ENCODE data around the gene CFAP65. TPM values are rescaled to one million over a fixed set of nuclear protein-coding genes. Genes with fewer than 3 reads are reported as not detected.

The CFAP65 gene
- total and polyA plus RNA-seq, 2 of the 13 experiments (the other 11 are each of a cell fraction or from before 2014, with no cell fraction given), result 0.05 TPM; not detected in 1

GRCh38 chr2:218993345-218994315 is 47.7 kb downstream of the CFAP65 start, which contains the start of gene CRYBA2 (continued):
- 0 out of 2 replicates have a peak, but pooled peaks have one; percentile 57 for TF ChIP-seq MYPOP (CRISPR knock-in tag; IDR thresholded peaks at IDR 0.05)
- TF ChIP-seq SIX1 (CRISPR knock-in tag; IDR thresholded peaks at IDR 0.05; ENCODE audit: borderline replicate concordance), result no peak
- no peak for TF ChIP-seq AHR (CRISPR knock-in tag; IDR thresholded peaks at IDR 0.05)
- TF ChIP-seq NR1H2 (CRISPR knock-in tag; IDR thresholded peaks at IDR 0.05; ENCODE audit: borderline replicate concordance, low read depth), result no peak
- no peak for TF ChIP-seq HOXA3 (CRISPR knock-in tag; IDR thresholded peaks at IDR 0.05)
- 0 out of 2 replicates have a peak, but pooled peaks have one; percentile 24 for TF ChIP-seq SNAPC2 (CRISPR knock-in tag; IDR thresholded peaks at IDR 0.05)
- TF ChIP-seq SPEN (CRISPR knock-in tag; IDR thresholded peaks at IDR 0.05; ENCODE audit: low read depth), result 0 out of 2 replicates have a peak, but pooled peaks have one; percentile 18
- peak; percentile 36; the same call in 1 of the 2 replicates for TF ChIP-seq IRF9 (CRISPR knock-in tag; IDR thresholded peaks at IDR 0.05; ENCODE audit: borderline replicate concordance)
- no peak for TF ChIP-seq ZFP82 (CRISPR knock-in tag; IDR thresholded peaks at IDR 0.05; ENCODE audit: borderline replicate concordance)
- TF ChIP-seq MAZ (IDR thresholded peaks at IDR 0.05; ENCODE audit: borderline replicate concordance, low read depth, low read length), result no peak
- TF ChIP-seq MAZ (CRISPR knock-in tag; IDR thresholded peaks at IDR 0.05; ENCODE audit: low read depth), result 0 out of 2 replicates have a peak, but pooled peaks have one; percentile 20
- no peak for TF ChIP-seq SMAD9 (CRISPR knock-in tag; IDR thresholded peaks at IDR 0.05)
- TF ChIP-seq MTF2 (CRISPR knock-in tag; IDR thresholded peaks at IDR 0.05; ENCODE audit: borderline replicate concordance), result 0 out of 2 replicates have a peak, but pooled peaks have one; percentile 4
- no peak for TF ChIP-seq ZNF460 (CRISPR knock-in tag; IDR thresholded peaks at IDR 0.05; ENCODE audit: borderline replicate concordance)
- TF ChIP-seq PREB (CRISPR knock-in tag; IDR thresholded peaks at IDR 0.05), result no peak
- TF ChIP-seq ZNF143 (CRISPR knock-in tag; IDR thresholded peaks at IDR 0.05), result no peak
- no peak for TF ChIP-seq HHEX (CRISPR knock-in tag; IDR thresholded peaks at IDR 0.05)
- TF ChIP-seq MIER2 (CRISPR knock-in tag; IDR thresholded peaks at IDR 0.05), result no peak
- TF ChIP-seq ELK4 (CRISPR knock-in tag; IDR thresholded peaks at IDR 0.05; ENCODE audit: borderline replicate concordance), result no peak
- peak; percentile 38; the same call in 1 of the 2 replicates for TF ChIP-seq UBTF (CRISPR knock-in tag; IDR thresholded peaks at IDR 0.05)
- TF ChIP-seq TARDBP (CRISPR knock-in tag; IDR thresholded peaks at IDR 0.05), result no peak
- TF ChIP-seq HOXA9 (CRISPR knock-in tag; IDR thresholded peaks at IDR 0.05; ENCODE audit: borderline replicate concordance), result no peak

Measured in HepG2 (cell line).